T-helper 2 cell treated with Interferon-gamma antibody and Interleukin-4, amounts not matched to agents 100 ng/mL and 5 ng/mL, for 36 hours (primary cell): ENCODE measurements around the gene PREB. TPM values are rescaled to one million over a fixed set of nuclear protein-coding genes. Genes with fewer than 3 reads are reported as not detected.

Source experiments
- intact Hi-C: fragments of 100-400 bp; cut with micrococcal nuclease; formaldehyde crosslinking; loops from one replicate; pipeline ENCODE4 v1.15.1; 2023
- total RNA-seq: library from RNA; stranded (reverse); gene quantifications from 2 replicates; pipeline ENCODE4 v1.2.3, GENCODE V29; 2022

The PREB gene
- total RNA-seq, 1 donor from 2014 or later: 76.6 TPM

GRCh38 chr2:27083410-27084296 lies 50.8 kb downstream of the PREB start:
- intact Hi-C loops: no loop called here

- intact Hi-C loops: no loop called here
These were observed 51.5 kb downstream of the PREB start for GRCh38 chr2:27082773-27083409.

- intact Hi-C loops: loop anchor here (1.0 to 2.0 kb wide), 4 partner anchors 11 to 53 kb away; partner anchors contain the start of genes AGBL5, OST4, PREB and TMEM214
These were observed 52.3 kb downstream of the PREB start for GRCh38 chr2:27081984-27082772.

Other genes with a start within 250 kb of the PREB start
- gene MAPRE3, start 164.0 kb downstream of the PREB start, total RNA-seq: 0.91 and 1.2 TPM in 2 replicates
- gene TMEM214, start 101.7 kb downstream of the PREB start, total RNA-seq: 99.4 and 100 TPM in 2 replicates
- gene AGBL5, start 83.0 kb downstream of the PREB start, total RNA-seq: 13.6 and 14.4 TPM in 2 replicates
- 351 and 367 TPM in 2 replicates for gene OST4, start 63.0 kb downstream of the PREB start, total RNA-seq
- gene EMILIN1, start 56.0 kb downstream of the PREB start, total RNA-seq: 1.1 and 1.5 TPM in 2 replicates
- 11.5 and 12.2 TPM in 2 replicates for gene KHK, start 47.9 kb downstream of the PREB start, total RNA-seq
- gene CGREF1, start 15.5 kb downstream of the PREB start, total RNA-seq: 2.9 and 3.1 TPM in 2 replicates
- 0.52 and 0.64 TPM in 2 replicates for gene ABHD1, start 10.8 kb downstream of the PREB start, total RNA-seq
- not detected in 2 replicates for gene PRR30, start 4.8 kb upstream of the PREB start, total RNA-seq
- not detected in 2 replicates for gene TCF23, start 14.4 kb upstream of the PREB start, total RNA-seq
- gene ATRAID, start 77.4 kb upstream of the PREB start, total RNA-seq: 78.3 and 82.5 TPM in 2 replicates
- gene SLC5A6, start 77.6 kb upstream of the PREB start, total RNA-seq: 48.5 and 54.4 TPM in 2 replicates
- 86.4 and 87.1 TPM in 2 replicates for gene CAD, start 82.7 kb upstream of the PREB start, total RNA-seq
- 0.14 and 0.48 TPM in 2 replicates for gene SLC30A3, start 128.4 kb upstream of the PREB start, total RNA-seq
- gene DNAJC5G, start 140.8 kb upstream of the PREB start, total RNA-seq: not detected in 2 replicates
- 0.16 TPM in 1 of 2 replicates, not detected in the other for gene TRIM54, start 147.8 kb upstream of the PREB start, total RNA-seq
- gene UCN, start 173.8 kb upstream of the PREB start, total RNA-seq: 1.5 and 2.0 TPM in 2 replicates
- gene MPV17, start 188.5 kb upstream of the PREB start, total RNA-seq: 75.7 and 80.0 TPM in 2 replicates
- 72.2 and 75.6 TPM in 2 replicates for gene GTF3C2, start 222.1 kb upstream of the PREB start, total RNA-seq
- 39.0 and 43.0 TPM in 2 replicates for gene EIF2B4, start 235.7 kb upstream of the PREB start, total RNA-seq
- gene SNX17, start 236.0 kb upstream of the PREB start, total RNA-seq: 116 and 118 TPM in 2 replicates
- gene ZNF513, start 246.1 kb upstream of the PREB start, total RNA-seq: 13.1 and 13.2 TPM in 2 replicates